Measurements from ENCODE around the gene PCSK6. TPM values are rescaled to one million over a fixed set of nuclear protein-coding genes. Genes with fewer than 3 reads are reported as not detected.

The PCSK6 gene
- total RNA-seq = 2.1 and 6.1 TPM in 2 replicates

DNA sequence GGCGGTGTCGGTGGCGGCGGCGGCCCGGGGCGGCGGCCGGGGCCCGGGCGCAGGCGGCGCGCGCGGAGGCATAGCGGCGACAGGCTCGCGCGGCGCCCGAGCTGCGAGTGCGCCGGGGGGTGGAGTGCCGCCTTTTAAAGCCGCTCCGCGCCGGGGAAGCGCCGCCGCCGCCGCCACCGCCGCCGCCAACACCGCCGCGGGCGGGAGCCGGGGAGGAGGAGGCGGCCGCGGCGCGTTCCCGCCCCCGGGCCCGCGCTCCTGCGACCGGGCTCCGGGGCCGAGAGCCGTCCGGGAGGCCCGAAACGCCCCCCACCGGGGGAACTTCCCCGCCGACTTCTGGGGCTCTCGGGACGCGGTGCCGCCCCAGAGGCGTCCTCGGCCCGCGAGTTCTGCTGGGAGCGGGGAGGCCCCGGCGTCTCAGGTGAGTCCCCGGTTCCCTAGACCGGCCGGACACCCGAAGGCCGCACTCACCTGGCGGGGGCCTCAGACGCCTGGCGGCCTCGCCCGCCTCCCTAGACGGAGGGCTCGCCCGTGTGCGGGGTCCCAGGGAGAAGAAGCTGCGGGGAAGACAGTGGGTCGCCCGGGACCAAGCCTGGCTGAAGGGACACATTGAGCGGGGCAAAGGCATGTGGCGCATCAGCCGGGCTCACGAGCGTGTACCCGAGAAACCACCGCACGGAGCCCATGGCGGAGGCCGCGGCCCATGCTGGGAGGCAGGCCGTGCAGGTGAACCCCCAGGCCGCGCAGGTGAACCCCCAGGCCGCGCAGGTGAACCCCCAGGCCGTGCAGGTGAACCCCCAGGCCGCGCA lies at the start of gene PCSK6:
Gene PCSK6 (minus strand): TSS at position 109 of the 809 bp plus-strand sequence. CDS start 37 bp downstream, at position 72.

DNA sequence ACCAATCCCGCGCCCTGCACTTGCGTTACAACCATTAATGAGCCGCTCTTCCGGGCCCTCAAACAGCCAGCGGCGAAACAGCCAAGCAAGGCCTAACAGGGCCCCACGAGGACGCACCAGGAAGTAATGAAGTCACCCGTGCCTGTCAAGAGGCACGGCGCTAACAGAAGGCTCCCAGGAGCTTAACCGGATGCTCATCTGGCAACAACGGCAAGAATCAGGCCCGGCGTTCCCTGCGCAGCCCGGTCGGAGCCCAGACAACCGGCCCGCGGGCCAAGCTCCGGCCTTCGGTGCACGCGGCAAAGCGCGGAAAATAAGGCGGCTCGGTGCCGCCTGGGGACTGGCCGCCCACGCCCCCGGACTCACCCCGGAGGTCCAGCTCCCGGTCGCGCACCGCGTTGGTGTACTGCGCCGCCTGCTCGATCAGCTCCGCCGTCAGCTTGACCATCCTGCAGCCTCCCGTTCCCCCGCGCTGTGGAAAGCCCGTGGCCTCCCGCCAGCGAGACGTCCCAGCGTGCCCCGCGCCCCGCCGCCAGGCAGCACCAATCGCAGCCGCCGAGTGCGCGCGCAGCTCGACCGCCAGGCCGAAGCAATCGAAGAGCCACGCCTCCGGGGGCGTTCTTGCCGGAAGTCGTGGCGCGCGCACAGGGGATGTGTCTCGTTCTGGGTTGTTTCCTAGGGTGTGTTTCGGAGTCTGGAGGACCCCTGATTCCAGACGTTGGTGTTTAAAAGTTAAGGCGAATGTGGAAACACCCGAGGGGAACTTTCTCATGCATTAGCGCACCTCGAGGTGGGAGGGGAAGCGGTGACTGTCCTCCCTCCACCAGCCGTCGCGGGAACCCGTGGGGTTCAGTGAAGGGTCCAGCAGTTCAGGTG lies 194.5 kb downstream of the PCSK6 start, which contains the start of gene SNRPA1:
Gene SNRPA1 (minus strand): TSS at position 518 of the 876 bp plus-strand sequence. CDS start 70 bp downstream, at position 448.

DNA sequence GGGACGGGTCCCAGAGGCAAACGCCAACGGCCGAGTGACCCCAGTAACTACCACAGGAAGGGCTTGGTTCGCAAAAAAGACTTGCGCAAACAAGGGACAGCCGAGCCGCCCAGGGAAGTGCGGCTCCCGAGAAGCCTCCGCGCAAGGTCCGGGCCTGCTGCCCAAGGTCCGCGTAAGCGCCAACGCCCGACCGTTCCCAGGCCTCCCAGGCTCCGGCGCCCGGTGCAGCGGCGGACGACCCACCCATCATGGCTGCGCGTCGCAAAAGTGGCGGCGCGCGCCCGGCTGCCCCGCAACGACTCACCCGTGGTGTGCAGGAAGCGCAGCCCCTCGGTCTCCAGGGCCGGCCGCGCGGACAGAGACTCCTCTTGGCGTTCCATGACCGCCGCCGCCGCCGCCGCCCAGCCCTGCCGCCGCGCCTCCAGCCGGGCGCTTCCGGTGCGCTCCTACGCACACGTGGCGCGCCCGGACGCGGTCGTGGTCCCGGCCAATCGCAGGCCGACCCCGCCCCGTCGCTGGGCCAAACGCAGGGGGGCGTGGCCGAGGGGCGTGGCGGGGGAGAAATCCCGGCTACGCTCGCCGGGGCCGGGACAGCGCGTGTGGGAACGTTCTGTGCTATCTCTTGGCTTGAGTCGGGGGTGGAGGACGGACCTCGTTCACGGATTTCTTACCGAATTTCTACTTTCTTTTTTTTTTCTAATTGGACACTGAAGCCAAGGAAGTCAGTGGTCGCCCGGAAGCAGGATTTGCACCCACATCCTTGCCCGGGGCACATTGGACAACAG lies 212.3 kb downstream of the PCSK6 start, which contains the start of gene SELENOS:
Gene SELENOS (minus strand): TSS at position 448 of the 785 bp plus-strand sequence. CDS start 68 bp downstream, at position 380.

Other genes starting within 250 kb of the PCSK6 start
- gene CHSY1, start 237.7 kb downstream of the PCSK6 start, total RNA-seq = 18.4 and 24.4 TPM in 2 replicates
- 89.0 and 91.2 TPM in 2 replicates for gene SELENOS, start 212.2 kb downstream of the PCSK6 start, total RNA-seq
- 41.7 and 101 TPM in 2 replicates for gene SNRPA1, start 194.5 kb downstream of the PCSK6 start, total RNA-seq
- gene TM2D3, start 162.7 kb upstream of the PCSK6 start, total RNA-seq = 23.2 and 25.1 TPM in 2 replicates
- gene TARS3, start 234.8 kb upstream of the PCSK6 start, total RNA-seq = 3.2 and 5.6 TPM in 2 replicates